Measurements from ENCODE around the gene ZNF700.
"Not testable (repeated sequence)": the region's sequence is repeated elsewhere in the genome, so short reads cannot be mapped to it uniquely, and the experiment has no call there.

- not testable (repeated sequence) for TF ChIP-seq EP300, CTCF, POLR2A, POLR2AphosphoS5 (IDR thresholded peaks at IDR 0.05)
These were observed 24.7 kb downstream of the ZNF700 start for GRCh38 chr19:11949614-11950080.
